Ovary (tissue), 3 donors: Measurements from ENCODE around the gene MYO9A.
"Not testable (repeated sequence)": the region's sequence is repeated elsewhere in the genome, so short reads cannot be mapped to it uniquely, and the experiment has no call there.

Experiments
- EP300 ChIP-seq: sonication (generic); formaldehyde crosslinking; IDR thresholded peaks from one replicate; pipeline ENCODE4 v1.6.1; 2017; ENCODE audit warnings: antibody characterized with exemption
- POLR2A ChIP-seq: fragments of 450-650 bp; IDR thresholded peaks from one replicate; pipeline ENCODE4 v1.6.1; 2017; ENCODE audit warnings: antibody characterized with exemption, mild to moderate bottlenecking, moderate library complexity
- TF ChIP-seq, protein P1 (sequence below), 3 donors: fragments of 450-650 bp in 2 of 3; fragments of 200-600 bp in 1 of 3; IDR thresholded peaks; one replicate each; pipeline versions ENCODE4 v1.5.1 to v1.8.0; 2016 to 2022; ENCODE audit warnings: antibody characterized with exemption in 3 of 3, mild to moderate bottlenecking in 1 of 3
- donor health status: DM: no; HTN: no; CAD: no.

DNA sequence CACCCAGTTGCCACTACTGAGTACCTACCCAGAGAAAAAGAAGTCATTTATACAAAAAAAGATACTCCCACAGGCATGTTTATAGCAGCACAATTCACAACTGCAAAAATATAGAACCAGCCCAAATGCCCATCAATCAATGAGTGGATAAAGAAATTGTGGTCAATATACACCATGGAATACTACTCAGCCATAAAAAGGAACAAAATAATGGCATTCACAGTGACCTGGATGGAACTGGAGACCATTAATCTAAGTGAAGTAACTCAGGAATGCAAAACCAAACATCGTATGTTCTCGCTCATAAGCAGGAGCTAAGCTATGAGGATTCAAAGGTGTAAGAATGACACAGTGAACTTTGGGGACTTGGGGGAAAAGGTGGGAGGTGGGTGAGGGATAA is 61.7 kb downstream of the MYO9A start:
- TF ChIP-seq, protein P1, sequence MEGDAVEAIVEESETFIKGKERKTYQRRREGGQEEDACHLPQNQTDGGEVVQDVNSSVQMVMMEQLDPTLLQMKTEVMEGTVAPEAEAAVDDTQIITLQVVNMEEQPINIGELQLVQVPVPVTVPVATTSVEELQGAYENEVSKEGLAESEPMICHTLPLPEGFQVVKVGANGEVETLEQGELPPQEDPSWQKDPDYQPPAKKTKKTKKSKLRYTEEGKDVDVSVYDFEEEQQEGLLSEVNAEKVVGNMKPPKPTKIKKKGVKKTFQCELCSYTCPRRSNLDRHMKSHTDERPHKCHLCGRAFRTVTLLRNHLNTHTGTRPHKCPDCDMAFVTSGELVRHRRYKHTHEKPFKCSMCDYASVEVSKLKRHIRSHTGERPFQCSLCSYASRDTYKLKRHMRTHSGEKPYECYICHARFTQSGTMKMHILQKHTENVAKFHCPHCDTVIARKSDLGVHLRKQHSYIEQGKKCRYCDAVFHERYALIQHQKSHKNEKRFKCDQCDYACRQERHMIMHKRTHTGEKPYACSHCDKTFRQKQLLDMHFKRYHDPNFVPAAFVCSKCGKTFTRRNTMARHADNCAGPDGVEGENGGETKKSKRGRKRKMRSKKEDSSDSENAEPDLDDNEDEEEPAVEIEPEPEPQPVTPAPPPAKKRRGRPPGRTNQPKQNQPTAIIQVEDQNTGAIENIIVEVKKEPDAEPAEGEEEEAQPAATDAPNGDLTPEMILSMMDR (IDR thresholded peaks at IDR 0.05), result not testable (repeated sequence)
- TF ChIP-seq POLR2A, EP300: not testable (repeated sequence)
